Stomach (tissue), 9 donors: ENCODE data around the gene TET2. TPM values are rescaled to one million over a fixed set of nuclear protein-coding genes. Genes with fewer than 3 reads are reported as not detected.

Experiments used
- DNase-seq, 2 donors: peaks; one replicate each; pipeline versions ENCODE4 v3.0.0 to v3.0.0-alpha.2; 2013 to 2019
- H3K27ac ChIP-seq, 5 donors: fragments of 200-600 bp in 4 of 5; sonication (generic) in 4 of 5; one replicate each; pipeline ENCODE4 v1.5.1; 2013 to 2019; ENCODE audit warnings: mild to moderate bottlenecking in 1 of 5, moderate library complexity in 1 of 5
- H3K27me3 ChIP-seq, 3 donors: fragments of 200-600 bp; sonication (generic); one replicate each; pipeline ENCODE4 v1.5.1; 2017 to 2019; ENCODE audit warnings: mixed run types in 1 of 3
- H3K36me3 ChIP-seq, 4 donors: fragments of 200-600 bp; sonication (generic); 1 replicate in 3 of 4; 2 replicates in 1 of 4; pipeline ENCODE4 v1.5.1; 2016 to 2019
- H3K4me1 ChIP-seq, 4 donors: fragments of 200-600 bp; sonication (generic); one replicate each; pipeline ENCODE4 v1.5.1; 2016 to 2019
- H3K4me3 ChIP-seq, 4 donors: fragments of 200-600 bp; sonication (generic) in 3 of 4; one replicate each; pipeline ENCODE4 v1.5.1; 2016 to 2019; ENCODE audit warnings: mild to moderate bottlenecking in 1 of 4
- H3K9me3 ChIP-seq, 4 donors: fragments of 200-600 bp; sonication (generic); one replicate each; pipeline ENCODE4 v1.5.1; 2016 to 2019
- CTCF ChIP-seq, 7 experiments: fragments of 450-650 bp in 4 of 7; fragments of 200-600 bp in 3 of 7; sonication (generic) in 3 of 7; IDR thresholded peaks; one replicate each; pipeline ENCODE4 v1.5.1; 2016 to 2019; ENCODE audit warnings: antibody characterized with exemption in 7 of 7, control low read depth in 2 of 7, mild to moderate bottlenecking in 1 of 7
- EP300 ChIP-seq: sonication (generic); formaldehyde crosslinking; IDR thresholded peaks from one replicate; pipeline ENCODE4 v1.6.1; 2017; ENCODE audit warnings: antibody characterized with exemption
- POLR2A ChIP-seq, 4 donors: fragments of 450-650 bp; IDR thresholded peaks; one replicate each; pipeline ENCODE4 v1.6.1; 2016; ENCODE audit warnings: antibody characterized with exemption in 4 of 4, control low read depth in 2 of 4, mild to moderate bottlenecking in 1 of 4, moderate library complexity in 1 of 4
- POLR2AphosphoS5 ChIP-seq, 3 donors: sonication (generic); formaldehyde crosslinking; IDR thresholded peaks; one replicate each; pipeline ENCODE4 v1.6.1; 2016; ENCODE audit warnings: antibody characterized with exemption in 3 of 3
- WGBS, 5 donors: extraction: QIAGEN DNeasy Blood & Tissue Kit in 3 of 5; methylation state at CpG; one replicate each; pipeline versions ENCODE4 v1.1.5 to v1.1.7; 2013 to 2018; 5-methylcytosine and 5-hydroxymethylcytosine counted together
- intact Hi-C: fragments of 100-400 bp; cut with DNase I; formaldehyde crosslinking; loops from one replicate; pipeline ENCODE4 v1.15.1; 2023; ENCODE audit warnings: low total_unique reads
- polyA plus RNA-seq, 3 donors: library from polyadenylated mRNA; stranded (reverse); fragments of 200-250 nt; gene quantifications; one replicate each; pipeline ENCODE4 v1.2.3, GENCODE V29; 2013
- total RNA-seq, 5 donors: library from RNA; depleted of rRNA; stranded (reverse); fragments of >200 nt; gene quantifications; one replicate each; pipeline versions ENCODE4 v1.1.0 to v1.2.3, GENCODE V29; 2014 to 2016
- donor health status: healthy with polysubstance abuse.
- donor health status: Bipolar disorder and iron deficiency.
- donor health status: healthy.

Gene TET2
- total and polyA plus RNA-seq, 8 donors: 1.7 to 30.3 (median 21.7) TPM

DNA sequence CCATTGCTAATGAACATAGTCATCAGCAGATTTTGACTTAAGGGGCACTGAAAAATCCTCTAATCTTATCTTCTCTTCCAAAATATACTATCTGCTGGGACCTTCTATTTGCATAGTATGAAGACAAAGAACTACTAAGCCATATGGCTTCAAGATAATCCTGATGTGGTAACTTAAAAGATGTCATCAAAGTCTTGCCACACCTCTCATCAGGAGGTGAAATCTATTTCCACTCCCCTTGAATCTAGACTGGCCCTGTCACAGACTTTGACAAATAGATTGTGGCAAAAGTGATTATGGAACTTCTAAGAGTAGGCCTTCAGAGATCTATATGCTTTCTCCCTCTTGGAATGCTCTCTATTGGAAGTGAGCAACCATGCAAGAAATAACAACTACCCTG lies 27.3 kb upstream of the TET2 start:
- no peak for DNase-seq
- Histone ChIP-seq H3K27ac (no peak overlapping the region), H3K4me1 (no peaks in the 10 kb centered on the region), H3K9me3 (no peaks in the 10 kb centered on the region), H3K27me3 (no peaks in the 10 kb centered on the region), H3K36me3 (no peaks in the 10 kb centered on the region), H3K4me3 (no peak overlapping the region)
- intact Hi-C loops: no loop called here
- no peak for TF ChIP-seq EP300
- no peak for TF ChIP-seq POLR2AphosphoS5 (IDR thresholded peaks at IDR 0.05)
- TF ChIP-seq POLR2A (IDR thresholded peaks at IDR 0.05): no peak
- TF ChIP-seq CTCF (IDR thresholded peaks at IDR 0.05): no peak

DNA sequence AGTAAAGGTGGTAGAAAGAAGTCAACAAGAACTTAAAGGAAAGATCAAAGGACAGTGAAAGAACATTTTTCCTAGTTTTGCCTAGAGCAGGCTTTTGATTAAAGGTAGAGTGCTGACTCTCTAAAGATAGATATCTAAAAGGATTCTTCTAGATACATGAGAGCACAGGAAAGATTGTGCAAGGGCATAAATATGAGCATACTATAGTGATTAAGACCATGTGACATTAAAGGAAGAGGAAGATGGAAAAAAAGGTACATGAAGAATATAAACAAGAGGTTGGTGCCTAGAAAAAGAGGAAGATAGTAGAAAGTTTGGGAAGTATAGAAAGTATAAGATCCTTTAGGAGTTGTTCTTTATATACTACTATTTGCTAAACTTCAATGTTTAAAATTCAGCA lies 26.1 kb upstream of the TET2 start:
- Histone ChIP-seq H3K4me3 (no peak overlapping the region), H3K27me3 (no peaks in the 10 kb centered on the region), H3K36me3 (no peaks in the 10 kb centered on the region), H3K4me1 (no peaks in the 10 kb centered on the region), H3K9me3 (no peaks in the 10 kb centered on the region), H3K27ac (no peak overlapping the region)
- intact Hi-C loops: no loop called here
- DNase-seq: no peak
- TF ChIP-seq EP300: no peak
- TF ChIP-seq POLR2A (IDR thresholded peaks at IDR 0.05): no peak
- no peak for TF ChIP-seq POLR2AphosphoS5 (IDR thresholded peaks at IDR 0.05)
- TF ChIP-seq CTCF (IDR thresholded peaks at IDR 0.05): no peak

DNA sequence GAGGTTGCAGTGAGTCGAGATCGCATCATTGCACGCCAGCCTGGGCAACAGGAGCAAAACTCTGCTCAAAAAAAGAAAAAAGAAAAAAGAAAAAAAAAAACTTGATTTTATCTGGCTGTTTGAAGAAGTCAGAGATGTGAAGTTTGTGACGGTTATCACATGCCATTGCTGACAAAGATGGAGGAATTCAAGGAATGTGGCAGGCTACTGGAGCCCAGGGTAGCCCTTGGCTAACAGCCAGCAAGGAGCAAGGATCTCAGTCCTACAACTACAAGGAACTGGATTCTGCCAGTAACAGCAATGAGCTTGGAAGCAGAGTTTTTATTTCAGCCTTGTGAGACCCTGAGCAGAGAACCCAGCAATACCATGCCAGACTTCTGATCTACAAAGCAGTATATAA lies 24.3 kb upstream of the TET2 start:
- Histone ChIP-seq H3K4me3 (no peak overlapping the region), H3K27ac (no peak overlapping the region), H3K9me3 (no peaks in the 10 kb centered on the region), H3K36me3 (no peaks in the 10 kb centered on the region), H3K4me1 (no peaks in the 10 kb centered on the region), H3K27me3 (no peaks in the 10 kb centered on the region)
- no peak for TF ChIP-seq POLR2A (IDR thresholded peaks at IDR 0.05)
- no peak for TF ChIP-seq POLR2AphosphoS5 (IDR thresholded peaks at IDR 0.05)
- no peak for TF ChIP-seq EP300
- no peak for TF ChIP-seq CTCF (IDR thresholded peaks at IDR 0.05)
- intact Hi-C loops: no loop called here
- peak in 1 of 2 donors; percentile 10 for DNase-seq
- WGBS, 5 donors: 70 to 81% (median 78%) methylated on average over 4 of the region's 4 CpGs

- 43 to 62% (median 54%) methylated on average over 3 of the region's 3 CpGs for WGBS, 5 donors
- Histone ChIP-seq H3K36me3 (no peaks in the 10 kb centered on the region), H3K27ac (no peak overlapping the region), H3K4me3 (no peak overlapping the region), H3K4me1 (no peaks in the 10 kb centered on the region), H3K27me3 (no peaks in the 10 kb centered on the region), H3K9me3 (no peaks in the 10 kb centered on the region)
- peak in 1 of 2 donors; percentile 16 for DNase-seq
- no peak for TF ChIP-seq POLR2A (IDR thresholded peaks at IDR 0.05)
- no peak for TF ChIP-seq CTCF (IDR thresholded peaks at IDR 0.05)
- TF ChIP-seq POLR2AphosphoS5 (IDR thresholded peaks at IDR 0.05): no peak
- TF ChIP-seq EP300: no peak
- intact Hi-C loops: no loop called here
These were observed 20.1 kb upstream of the TET2 start for GRCh38 chr4:105126311-105127169.
